Measurements from ENCODE around the gene ENOX1. TPM values are rescaled to one million over a fixed set of nuclear protein-coding genes. Genes with fewer than 3 reads are reported as not detected.

The ENOX1 gene
- total RNA-seq: 2.8 and 11.0 TPM in 2 replicates

DNA sequence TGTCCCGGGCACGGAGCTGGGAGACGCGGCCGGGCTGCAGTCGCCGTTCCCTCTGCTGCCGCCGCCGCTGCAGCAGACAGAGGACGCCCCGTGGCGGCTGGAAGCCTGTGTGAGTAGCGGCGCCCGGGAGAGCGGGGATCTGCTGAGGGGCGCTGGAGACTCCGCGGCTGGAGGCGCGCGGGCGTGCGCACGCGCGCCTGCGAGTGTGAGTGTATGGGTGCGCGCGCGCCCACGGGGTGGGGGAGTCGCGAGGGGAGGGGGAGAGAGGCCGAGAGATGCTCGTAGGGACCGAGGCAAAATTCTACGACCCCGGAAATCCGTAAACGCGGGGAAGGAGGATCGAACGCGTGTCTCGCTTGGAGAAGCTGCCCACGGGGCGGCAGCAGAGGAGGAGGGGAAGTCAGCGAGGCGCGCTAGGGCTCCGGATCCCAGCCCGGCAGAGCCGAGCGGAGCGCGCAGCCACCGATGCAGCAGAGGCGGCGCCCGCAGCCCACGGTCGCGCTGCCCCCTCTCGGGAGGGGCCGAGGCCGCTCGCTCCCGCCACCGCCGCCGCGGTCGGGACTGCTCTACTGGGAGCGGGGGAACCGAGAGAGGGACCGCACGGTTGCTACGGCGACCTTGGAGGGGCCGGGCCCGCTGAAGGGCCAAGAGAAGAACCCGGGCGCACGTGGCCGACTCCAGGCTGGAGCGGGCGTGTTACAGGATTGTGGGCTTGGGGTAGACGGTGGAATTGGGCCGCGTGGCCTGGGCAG, at the start of gene ENOX1:
ENOX1 (minus strand) TSS at position 207 of the 752 bp plus-strand sequence.

Small RNAs within 50 kb of the gene (small RNA-seq; reads per million reads assigned to genes)
- not detected for gene AL162713.1

Other genes with a start within 250 kb of the ENOX1 start
- 3.6 and 7.6 TPM in 2 replicates for gene CCDC122, start 92.8 kb upstream of the ENOX1 start, total RNA-seq
- 14.8 and 15.0 TPM in 2 replicates for gene LACC1, start 92.9 kb upstream of the ENOX1 start, total RNA-seq

All from thoracic aorta endothelial cell (primary cell).